Measurements from ENCODE around the gene ZNRF1.

- TF ChIP-seq TAF1 (IDR thresholded peaks at IDR 0.05; ENCODE audit: low read depth, low read length) (no peak), ATF2 (IDR thresholded peaks at IDR 0.05; ENCODE audit: low read length) (no peak), CEBPB (IDR thresholded peaks at IDR 0.05; ENCODE audit: low read depth, low read length) (no peak), CBX5 (IDR thresholded peaks at IDR 0.05; ENCODE audit: low read depth, low read length) (no peak), BRCA1 (IDR thresholded peaks at IDR 0.05; ENCODE audit: low read depth, low read length) (no peak), ZNF274 (IDR thresholded peaks at IDR 0.05; ENCODE audit: borderline replicate concordance, extremely low read depth, low read length) (no peak), RAD21 (IDR thresholded peaks at IDR 0.05 in 1 of 2, conservative IDR thresholded peaks at IDR 0.05 in 1 of 2; ENCODE audit: low read depth in 2 of 2, low read length in 2 of 2) (no peak)
- TF ChIP-seq, protein P1, sequence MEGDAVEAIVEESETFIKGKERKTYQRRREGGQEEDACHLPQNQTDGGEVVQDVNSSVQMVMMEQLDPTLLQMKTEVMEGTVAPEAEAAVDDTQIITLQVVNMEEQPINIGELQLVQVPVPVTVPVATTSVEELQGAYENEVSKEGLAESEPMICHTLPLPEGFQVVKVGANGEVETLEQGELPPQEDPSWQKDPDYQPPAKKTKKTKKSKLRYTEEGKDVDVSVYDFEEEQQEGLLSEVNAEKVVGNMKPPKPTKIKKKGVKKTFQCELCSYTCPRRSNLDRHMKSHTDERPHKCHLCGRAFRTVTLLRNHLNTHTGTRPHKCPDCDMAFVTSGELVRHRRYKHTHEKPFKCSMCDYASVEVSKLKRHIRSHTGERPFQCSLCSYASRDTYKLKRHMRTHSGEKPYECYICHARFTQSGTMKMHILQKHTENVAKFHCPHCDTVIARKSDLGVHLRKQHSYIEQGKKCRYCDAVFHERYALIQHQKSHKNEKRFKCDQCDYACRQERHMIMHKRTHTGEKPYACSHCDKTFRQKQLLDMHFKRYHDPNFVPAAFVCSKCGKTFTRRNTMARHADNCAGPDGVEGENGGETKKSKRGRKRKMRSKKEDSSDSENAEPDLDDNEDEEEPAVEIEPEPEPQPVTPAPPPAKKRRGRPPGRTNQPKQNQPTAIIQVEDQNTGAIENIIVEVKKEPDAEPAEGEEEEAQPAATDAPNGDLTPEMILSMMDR (IDR thresholded peaks at IDR 0.05; ENCODE audit: control extremely low read depth in 1 of 3, insufficient read depth in 1 of 3, low read depth in 1 of 3, low read length in 3 of 3): no peak
- TF ChIP-seq, protein P2, sequence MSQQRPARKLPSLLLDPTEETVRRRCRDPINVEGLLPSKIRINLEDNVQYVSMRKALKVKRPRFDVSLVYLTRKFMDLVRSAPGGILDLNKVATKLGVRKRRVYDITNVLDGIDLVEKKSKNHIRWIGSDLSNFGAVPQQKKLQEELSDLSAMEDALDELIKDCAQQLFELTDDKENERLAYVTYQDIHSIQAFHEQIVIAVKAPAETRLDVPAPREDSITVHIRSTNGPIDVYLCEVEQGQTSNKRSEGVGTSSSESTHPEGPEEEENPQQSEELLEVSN (IDR thresholded peaks at IDR 0.05): no peak
- TF ChIP-seq, protein P3, sequence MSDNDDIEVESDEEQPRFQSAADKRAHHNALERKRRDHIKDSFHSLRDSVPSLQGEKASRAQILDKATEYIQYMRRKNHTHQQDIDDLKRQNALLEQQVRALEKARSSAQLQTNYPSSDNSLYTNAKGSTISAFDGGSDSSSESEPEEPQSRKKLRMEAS (IDR thresholded peaks at IDR 0.05): no peak
Measured at GRCh38 chr16:75075688-75076268, 77.0 kb downstream of the ZNRF1 start.

All from H1 (cell line).